RWPE1 (cell line): Measurements from ENCODE around the gene CLDN9.
A peak's percentile ranks its signal among the peaks of the same experiment; 100 is the strongest.

Experiments
- CTCF ChIA-PET: fragments of 350-600 bp; sonication (Branson Sonifier 250); formaldehyde crosslinking; extraction: SDS; loops from one replicate; lab custom pipeline; 2021; lab: Yijun Ruan, JAX
- POLR2A ChIA-PET: fragments of 400-600 bp; formaldehyde crosslinking; extraction: SDS; loops from one replicate; lab custom pipeline; 2020; ENCODE audit warnings: antibody characterized with exemption; ENCODE audit not compliant: low non-redundant PET; lab: Yijun Ruan, JAX
- DNase-seq: peaks from one replicate; pipeline ENCODE4 v3.0.0; 2012; ENCODE audit warnings: low spot score
- H3K27ac ChIP-seq: fragments of 450-650 bp; 2 replicates; pipeline ENCODE4 v1.5.1; 2017
- TF ChIP-seq, protein P1 (sequence below): fragments of 450-650 bp; conservative IDR thresholded peaks from 2 replicates; pipeline ENCODE4 v1.5.1; 2017; ENCODE audit warnings: low read depth, mild to moderate bottlenecking

The CLDN9 gene

DNA sequence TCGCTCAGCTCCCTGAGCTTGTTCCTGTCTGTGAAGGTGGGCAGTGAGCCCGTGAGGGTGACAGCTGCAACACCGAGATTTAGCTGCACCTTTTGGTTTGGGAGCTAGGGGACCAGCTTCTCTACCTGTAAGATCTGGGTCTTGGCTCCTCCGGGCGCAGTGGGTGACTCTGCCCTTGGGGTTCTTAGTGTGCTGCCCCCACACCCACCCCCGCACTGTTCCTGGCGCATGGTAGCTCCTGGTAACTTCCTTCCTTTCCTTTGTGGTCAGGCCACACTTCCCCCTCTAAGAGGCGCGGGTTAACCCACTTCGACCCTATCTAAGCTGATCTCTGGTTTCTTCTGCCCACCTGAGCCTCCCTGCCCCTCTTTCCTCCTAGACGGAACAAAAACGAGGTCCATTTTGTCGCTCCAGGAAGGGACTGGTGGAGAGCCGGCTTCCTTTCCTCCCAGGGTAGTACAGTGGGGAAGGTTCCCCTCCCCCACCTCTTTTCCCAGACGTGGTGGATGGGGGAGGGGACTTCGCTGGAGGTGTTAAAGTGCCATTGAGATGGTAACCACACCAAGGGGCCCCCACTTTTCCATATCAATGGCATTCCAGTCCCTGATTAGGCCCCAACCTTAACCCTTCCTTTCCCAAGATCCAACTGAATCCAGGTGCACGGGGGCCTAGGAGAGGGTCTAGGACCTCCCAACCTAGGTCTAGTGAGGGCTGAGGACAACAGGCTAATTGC is 4.6 kb upstream of the CLDN9 start:
- no peak overlapping the region for H3K27ac ChIP-seq
- no peak for DNase-seq
- ChIA-PET POLR2A (interaction anchor here (0.6 to 1.0 kb wide), 3 partner anchors 11 to 16 kb away, joined by 3 to 5 read pairs (median 3); no protein-coding TSS in a partner anchor), CTCF (interaction anchor here (0.9 to 1.0 kb wide), 2 partner anchors 23 to 50 kb away, joined by 4 read pairs; no protein-coding TSS in a partner anchor)
- TF ChIP-seq, protein P1, sequence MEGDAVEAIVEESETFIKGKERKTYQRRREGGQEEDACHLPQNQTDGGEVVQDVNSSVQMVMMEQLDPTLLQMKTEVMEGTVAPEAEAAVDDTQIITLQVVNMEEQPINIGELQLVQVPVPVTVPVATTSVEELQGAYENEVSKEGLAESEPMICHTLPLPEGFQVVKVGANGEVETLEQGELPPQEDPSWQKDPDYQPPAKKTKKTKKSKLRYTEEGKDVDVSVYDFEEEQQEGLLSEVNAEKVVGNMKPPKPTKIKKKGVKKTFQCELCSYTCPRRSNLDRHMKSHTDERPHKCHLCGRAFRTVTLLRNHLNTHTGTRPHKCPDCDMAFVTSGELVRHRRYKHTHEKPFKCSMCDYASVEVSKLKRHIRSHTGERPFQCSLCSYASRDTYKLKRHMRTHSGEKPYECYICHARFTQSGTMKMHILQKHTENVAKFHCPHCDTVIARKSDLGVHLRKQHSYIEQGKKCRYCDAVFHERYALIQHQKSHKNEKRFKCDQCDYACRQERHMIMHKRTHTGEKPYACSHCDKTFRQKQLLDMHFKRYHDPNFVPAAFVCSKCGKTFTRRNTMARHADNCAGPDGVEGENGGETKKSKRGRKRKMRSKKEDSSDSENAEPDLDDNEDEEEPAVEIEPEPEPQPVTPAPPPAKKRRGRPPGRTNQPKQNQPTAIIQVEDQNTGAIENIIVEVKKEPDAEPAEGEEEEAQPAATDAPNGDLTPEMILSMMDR, result no peak

DNA sequence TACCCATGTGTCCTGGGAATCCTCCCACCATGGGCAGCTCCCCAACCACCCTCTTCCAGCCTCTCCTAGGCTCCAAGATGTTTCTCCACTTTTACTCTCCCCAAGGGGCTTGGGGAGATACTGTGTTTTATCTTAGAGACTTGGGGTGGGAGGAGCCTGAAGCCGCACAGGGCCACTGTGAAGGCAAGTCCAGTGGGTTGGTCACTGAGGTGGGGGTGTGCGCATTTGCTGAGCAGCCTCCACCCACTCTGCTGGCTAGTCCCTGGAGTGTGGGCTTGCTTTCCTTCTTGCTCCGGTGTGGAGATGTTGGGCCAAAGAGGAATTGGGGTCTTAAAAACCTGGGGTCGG is 4.1 kb upstream of the CLDN9 start:
- ChIA-PET POLR2A (interaction anchor here (0.6 to 1.0 kb wide), 2 partner anchors 13 to 16 kb away, joined by 3 to 5 read pairs; no protein-coding TSS in a partner anchor), CTCF (no interaction called here)
- TF ChIP-seq, protein P1, result no peak
- H3K27ac ChIP-seq, result no peak overlapping the region
- no peak for DNase-seq

DNA sequence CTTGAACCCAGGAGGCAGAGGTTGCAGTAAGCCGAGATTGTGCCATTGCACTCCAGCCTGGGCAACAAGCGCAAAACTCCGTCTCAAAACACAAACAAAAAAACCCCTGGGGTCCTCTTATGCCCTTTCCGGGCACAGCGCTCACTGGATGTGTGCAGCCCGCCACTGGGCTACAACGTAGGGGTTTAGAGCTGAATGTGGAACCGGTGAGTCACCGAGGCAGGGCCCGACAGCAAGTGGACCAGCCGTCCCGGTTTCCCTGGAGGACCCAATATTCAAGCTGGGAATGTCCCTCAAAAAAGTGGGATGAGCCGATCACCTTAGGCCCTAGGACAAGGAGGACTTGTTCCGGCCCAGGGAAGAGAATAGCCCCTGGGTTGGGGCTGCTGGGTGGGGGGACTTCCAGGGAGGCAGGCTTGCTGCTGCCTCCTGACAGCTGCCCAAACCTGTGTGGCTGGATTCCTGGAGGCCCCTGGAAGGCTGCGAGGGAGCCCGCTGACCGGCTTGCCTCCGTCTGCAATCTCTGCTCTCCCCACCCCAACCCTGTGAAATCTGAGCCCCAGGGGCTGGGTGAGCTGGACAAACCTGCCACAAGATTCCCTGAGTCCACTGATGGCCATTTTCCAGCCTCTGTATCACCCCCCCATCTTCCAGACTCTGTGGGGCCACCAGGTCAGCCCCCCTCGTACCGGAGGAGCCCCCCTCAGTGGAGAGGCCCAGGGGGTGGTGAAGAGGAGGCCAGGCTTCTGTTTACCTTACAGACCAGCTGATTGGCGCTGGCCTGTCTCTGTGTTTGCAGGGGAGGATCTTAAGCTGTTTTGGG is 2.9 kb upstream of the CLDN9 start:
- ChIA-PET CTCF (interaction anchor here (0.6 to 1.7 kb wide), 6 partner anchors 12 to 282 kb away, joined by 3 to 6 read pairs (median 3); no protein-coding TSS in a partner anchor), POLR2A (interaction anchor here (0.6 to 3.7 kb wide), 4 partner anchors 12 to 1086 kb away, joined by 3 to 49 read pairs (median 4); partner anchors contain the start of gene TNFRSF12A)
- TF ChIP-seq, protein P1, result no peak
- peak; percentile 65 for DNase-seq
- no peak overlapping the region for H3K27ac ChIP-seq

DNA sequence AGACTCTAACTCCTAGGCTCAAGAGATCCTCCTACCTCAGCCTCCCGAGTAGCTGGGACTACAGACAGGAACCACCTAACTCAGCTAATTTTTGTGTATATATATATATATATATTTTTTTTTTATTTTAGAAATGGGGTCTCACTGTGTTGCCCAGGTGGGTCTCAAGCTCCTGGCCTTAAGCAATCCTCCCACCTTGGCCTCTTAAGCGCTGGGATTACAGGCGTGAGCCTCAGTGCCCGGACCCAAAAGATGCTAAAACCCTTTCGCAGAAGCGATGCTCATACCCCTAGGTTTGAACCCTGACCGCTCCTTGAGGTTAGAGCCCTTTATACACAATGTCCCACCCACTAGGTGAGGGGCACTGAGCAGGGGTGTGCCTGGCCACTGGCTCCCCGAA is 2.2 kb upstream of the CLDN9 start:
- TF ChIP-seq, protein P1, result no peak
- CTCF ChIA-PET, result interaction anchor here (0.7 to 1.7 kb wide), 4 partner anchors 12 to 26 kb away, joined by 3 to 6 read pairs (median 4); no protein-coding TSS in a partner anchor
- DNase-seq, result no peak
- no peak overlapping the region for H3K27ac ChIP-seq
- POLR2A ChIA-PET, result interaction anchor here (0.6 to 3.7 kb wide), 4 partner anchors 11 to 1087 kb away, joined by 3 to 49 read pairs (median 6); partner anchors contain the start of gene TNFRSF12A

DNA sequence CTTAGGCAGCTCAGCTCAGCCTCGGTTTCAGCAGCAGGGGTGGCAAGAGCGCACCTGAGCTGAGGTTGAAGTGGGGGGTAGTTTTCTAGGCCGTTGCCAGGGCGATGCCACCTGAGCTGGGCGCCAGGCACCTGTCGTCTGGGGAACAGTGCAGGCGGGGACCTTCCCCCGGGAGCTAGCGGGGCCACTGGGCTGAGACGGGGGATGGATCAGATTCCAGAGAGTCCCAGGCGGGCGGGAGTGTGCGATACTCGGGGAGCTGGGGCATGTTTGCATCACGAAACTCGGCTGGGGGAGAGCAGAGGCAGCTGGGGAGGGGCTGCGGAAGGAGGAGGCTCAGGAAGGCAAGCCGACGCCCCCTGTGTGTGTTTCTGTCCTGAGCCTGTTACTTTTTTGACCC is 477 bp upstream of the CLDN9 start:
- CTCF ChIA-PET, result interaction anchor here (0.9 to 1.7 kb wide), 2 partner anchors 9 to 15 kb away, joined by 3 to 5 read pairs; no protein-coding TSS in a partner anchor
- DNase-seq, result no peak
- TF ChIP-seq, protein P1, result no peak

DNA sequence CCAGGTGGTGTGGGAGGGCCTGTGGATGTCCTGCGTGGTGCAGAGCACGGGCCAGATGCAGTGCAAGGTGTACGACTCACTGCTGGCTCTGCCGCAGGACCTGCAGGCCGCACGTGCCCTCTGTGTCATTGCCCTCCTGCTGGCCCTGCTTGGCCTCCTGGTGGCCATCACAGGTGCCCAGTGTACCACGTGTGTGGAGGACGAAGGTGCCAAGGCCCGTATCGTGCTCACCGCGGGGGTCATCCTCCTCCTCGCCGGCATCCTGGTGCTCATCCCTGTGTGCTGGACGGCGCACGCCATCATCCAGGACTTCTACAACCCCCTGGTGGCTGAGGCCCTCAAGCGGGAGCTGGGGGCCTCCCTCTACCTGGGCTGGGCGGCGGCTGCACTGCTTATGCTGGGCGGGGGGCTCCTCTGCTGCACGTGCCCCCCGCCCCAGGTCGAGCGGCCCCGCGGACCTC is 798 bp downstream of the CLDN9 start:
- TF ChIP-seq, protein P1, result no peak
- CTCF ChIA-PET, result interaction anchor here (0.7 to 1.0 kb wide), 2 partner anchors 9 to 351 kb away, joined by 3 to 6 read pairs; no protein-coding TSS in a partner anchor
- DNase-seq, result no peak
- no peak overlapping the region for H3K27ac ChIP-seq
- POLR2A ChIA-PET, result no interaction called here

More for the DNA sequence above, 477 bp upstream of the CLDN9 start:
- POLR2A ChIA-PET, result interaction anchor here (3.7 kb wide), 1 partner anchor 9 kb away, joined by 49 read pairs; the partner anchor contains the start of gene TNFRSF12A
- no peak overlapping the region for H3K27ac ChIP-seq
